H1 (cell line): ENCODE data around the gene MAP7. TPM values are rescaled to one million over a fixed set of nuclear protein-coding genes. Genes with fewer than 3 reads are reported as not detected.

Experiments
- ASH2L ChIP-seq: fragments of 200-600, 300-600 bp; sonication (generic); IDR thresholded peaks from one replicate; pipeline ENCODE4 v1.7.1; 2017; ENCODE audit warnings: low read length
- ATF2 ChIP-seq: IDR thresholded peaks from 2 replicates; pipeline ENCODE4 v1.6.1; 2012; ENCODE audit warnings: low read length, inconsistent platforms
- BRCA1 ChIP-seq: IDR thresholded peaks from 2 replicates; pipeline ENCODE4 v1.6.1; 2012; ENCODE audit warnings: low read depth, low read length, improper control_type of control experiment
- CHD7 ChIP-seq: fragments of 300-600 bp; sonication (generic); IDR thresholded peaks from 2 replicates; pipeline ENCODE4 v1.7.1; 2012; ENCODE audit warnings: low read length, moderate library complexity, mild to moderate bottlenecking, inconsistent platforms; ENCODE audit not compliant: insufficient replicate concordance
- HDAC2 ChIP-seq, 2 experiments: fragments of 300-600 bp in 1 of 2; sonication (generic) in 1 of 2; IDR thresholded peaks; 2 replicates each; pipeline ENCODE4 v1.6.1; 2011 to 2012; ENCODE audit warnings: low read depth in 2 of 2, low read length in 2 of 2, mild to moderate bottlenecking in 2 of 2, moderate library complexity in 2 of 2, borderline replicate concordance in 1 of 2, inconsistent platforms in 1 of 2
- KDM4A ChIP-seq: IDR thresholded peaks from one replicate; pipeline ENCODE4 v1.7.1; 2012; ENCODE audit warnings: low read depth, mild to moderate bottlenecking, moderate library complexity, low read length, inconsistent platforms; ENCODE audit not compliant: severe bottlenecking
- POU5F1 ChIP-seq: IDR thresholded peaks from 2 replicates; pipeline ENCODE4 v1.6.1; 2011; ENCODE audit warnings: low read depth, mild to moderate bottlenecking, low read length, moderate library complexity
- SP1 ChIP-seq: IDR thresholded peaks from 2 replicates; pipeline ENCODE4 v1.6.1; 2011; ENCODE audit warnings: low read depth, low read length
- SP2 ChIP-seq: IDR thresholded peaks from 2 replicates; pipeline ENCODE4 v1.6.1; 2012; ENCODE audit warnings: mild to moderate bottlenecking, low read length, inconsistent platforms
- ZNF274 ChIP-seq: IDR thresholded peaks from 2 replicates; pipeline ENCODE4 v1.7.0; 2012; ENCODE audit warnings: low read length, borderline replicate concordance; ENCODE audit errors: extremely low read depth
- polyA plus RNA-seq, 7 experiments: library from polyadenylated mRNA; depleted of rRNA in 3 of 7; stranded (reverse) in 5 of 7; unstranded in 2 of 7; fragments of >200 nt in 5 of 7; fragments of 200-250 nt in 2 of 7; gene quantifications; 1 replicate in 5 of 7; 2 replicates in 1 of 7; 4 replicates in 1 of 7; pipeline versions ENCODE4 v1.2.1 to v1.2.3, GENCODE V29; 2011 to 2013; ENCODE audit warnings: missing spikeins in 2 of 7, mixed read lengths in 2 of 7
- total RNA-seq: library from RNA; stranded (reverse); fragmentation: NEBNext Ultra II Directional; extraction: Animal tissue kit (Norgen Biotek cat#: 25700); gene quantifications from 2 replicates; pipeline ENCODE4 v1.2.1, GENCODE V29; 2021

MAP7 gene
- total and polyA plus RNA-seq, 2 of the 8 experiments (the other 6 are each of a cell fraction or from before 2014, with no cell fraction given): 13.5 to 66.9 TPM

GRCh38 chr6:136387316-136387715 is 162.9 kb downstream of the MAP7 start (continued):
- TF ChIP-seq CHD7 (no peak), POU5F1 (no peak), SP1 (no peak), HDAC2 (IDR thresholded peaks at IDR 0.05; ENCODE audit: borderline replicate concordance in 1 of 2, low read depth in 2 of 2, low read length in 2 of 2) (no peak), ZNF274 (no peak), BRCA1 (no peak), ASH2L (no peak), SP2 (no peak), KDM4A (no peak), ATF2 (no peak)
